Pancreas (tissue), 10 donors: Measurements from ENCODE around the gene PIKFYVE. TPM values are rescaled to one million over a fixed set of nuclear protein-coding genes. Genes with fewer than 3 reads are reported as not detected.

ENCODE experiments used
- ATAC-seq, 4 donors: fragments of 200-7000 bp; cut with Tn5 transposase; one replicate each; pipeline versions ENCODE4 v1.8.0 to v1.9.1; 2020; ENCODE audit warnings: mild to moderate bottlenecking in 4 of 4, moderate library complexity in 4 of 4
- DNase-seq, 6 donors: peaks; one replicate each; pipeline ENCODE4 v3.0.0-alpha.2; 2020
- FAIRE-seq: peaks from 2 replicates; lab custom pipeline; 2012; peaks lifted over from hg19 to GRCh38; lab: Jason Lieb, UNC
- H3K27ac ChIP-seq, 4 donors: fragments of 200-600 bp; sonication (generic); 1 replicate in 3 of 4; 2 replicates in 1 of 4; pipeline versions ENCODE4 v1.5.0 to v1.8.0; 2020
- H3K27me3 ChIP-seq, 4 donors: fragments of 200-600 bp; one replicate each; pipeline ENCODE4 v1.8.0; 2021
- H3K36me3 ChIP-seq, 3 donors: fragments of 200-600 bp; sonication (generic) in 1 of 3; one replicate each; pipeline versions ENCODE4 v1.5.0 to v1.8.0; 2020 to 2021
- H3K4me1 ChIP-seq, 3 donors: fragments of 200-600 bp; one replicate each; pipeline ENCODE4 v1.8.0; 2021
- H3K4me3 ChIP-seq, 4 donors: fragments of 200-600 bp; sonication (generic) in 2 of 4; one replicate each; pipeline versions ENCODE4 v1.5.0 to v1.8.0; 2020 to 2021
- H3K9me3 ChIP-seq, 4 donors: fragments of 200-600 bp; one replicate each; pipeline ENCODE4 v1.8.0; 2021
- WGBS, 2 donors: extraction: QIAGEN DNeasy Blood & Tissue Kit; methylation state at CpG; one replicate each; pipeline ENCODE4 v1.1.7; 2013; 5-methylcytosine and 5-hydroxymethylcytosine counted together
- intact Hi-C, 3 donors: fragments of 100-400 bp; cut with DNase I; formaldehyde crosslinking; loops; one replicate each; pipeline versions ENCODE4 v1.11.1 to v1.14.2; 2022
- polyA plus RNA-seq, 2 donors: library from polyadenylated mRNA; stranded (reverse); fragments of 200-250 nt; gene quantifications; one replicate each; pipeline ENCODE4 v1.2.3, GENCODE V29; 2013
- total RNA-seq, 6 donors: library from RNA; stranded (reverse); fragmentation: NEBNext Ultra II Directional in 4 of 6; extraction: Animal tissue kit (Norgen Biotek cat#: 25700) in 4 of 6; gene quantifications; one replicate each; pipeline versions ENCODE4 v1.2.1 to v1.2.4, GENCODE V29; 2021 to 2023
- TF ChIP-seq, protein P1 (sequence below), 4 donors: fragments of 200-600 bp; sonication (generic) in 3 of 4; IDR thresholded peaks; one replicate each; pipeline versions ENCODE4 v1.5.0 to v1.8.0; 2021; ENCODE audit warnings: antibody characterized with exemption in 4 of 4
- donor health status: healthy with polysubstance abuse.
- donor health status: DM: no; HTN: no; CAD: no; lungs with moderate emphysema.
- donor health status: DM: no; HTN: no; CAD: no.
- donor health status: control.
- donor health status: control.
- donor health status: Bipolar disorder and iron deficiency.
- donor health status: DM: yes; HTN: yes; CAD: no.
- donor health status: DM: no; HTN: no; CAD: no.
- donor health status: DM: no; HTN: no; CAD: no.
- donor health status: DM: yes; HTN: yes; CAD: no.

The PIKFYVE gene
- total and polyA plus RNA-seq, 8 donors = 6.0 to 16.1 (median 13.3) TPM

DNA sequence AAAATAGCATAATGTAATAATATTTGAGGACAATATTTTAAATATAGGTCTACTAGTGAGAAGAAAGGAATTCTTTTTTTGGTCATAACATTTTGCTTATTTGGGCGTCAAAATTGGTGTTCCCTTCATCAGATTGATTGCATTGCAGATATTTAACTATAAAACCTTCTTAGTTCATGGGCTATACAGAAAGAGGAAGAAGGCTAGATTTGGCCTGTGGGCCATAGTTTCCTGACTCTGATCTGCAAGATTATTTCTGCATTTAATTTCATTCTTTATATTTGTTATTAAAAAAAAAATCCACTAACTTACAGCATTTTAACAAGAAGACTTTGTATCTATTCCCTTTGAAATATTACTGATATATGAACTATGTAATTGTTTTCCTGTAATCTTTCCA lies 31.9 kb downstream of the PIKFYVE start:
- Histone ChIP-seq H3K9me3 (no peaks in the 10 kb centered on the region), H3K4me3 (no peak overlapping the region), H3K27ac (no peak overlapping the region), H3K36me3 (peaks cover 0 to 45% (median 8%) of the 10 kb centered on the region in 3 donors), H3K27me3 (no peaks in the 10 kb centered on the region), H3K4me1 (no peaks in the 10 kb centered on the region)
- WGBS, 2 donors = 90 to 94% methylated on average over 1 of the region's 1 CpG
- ATAC-seq = no peak
- FAIRE-seq = no peak
- intact Hi-C loops = no loop called here
- TF ChIP-seq, protein P1, sequence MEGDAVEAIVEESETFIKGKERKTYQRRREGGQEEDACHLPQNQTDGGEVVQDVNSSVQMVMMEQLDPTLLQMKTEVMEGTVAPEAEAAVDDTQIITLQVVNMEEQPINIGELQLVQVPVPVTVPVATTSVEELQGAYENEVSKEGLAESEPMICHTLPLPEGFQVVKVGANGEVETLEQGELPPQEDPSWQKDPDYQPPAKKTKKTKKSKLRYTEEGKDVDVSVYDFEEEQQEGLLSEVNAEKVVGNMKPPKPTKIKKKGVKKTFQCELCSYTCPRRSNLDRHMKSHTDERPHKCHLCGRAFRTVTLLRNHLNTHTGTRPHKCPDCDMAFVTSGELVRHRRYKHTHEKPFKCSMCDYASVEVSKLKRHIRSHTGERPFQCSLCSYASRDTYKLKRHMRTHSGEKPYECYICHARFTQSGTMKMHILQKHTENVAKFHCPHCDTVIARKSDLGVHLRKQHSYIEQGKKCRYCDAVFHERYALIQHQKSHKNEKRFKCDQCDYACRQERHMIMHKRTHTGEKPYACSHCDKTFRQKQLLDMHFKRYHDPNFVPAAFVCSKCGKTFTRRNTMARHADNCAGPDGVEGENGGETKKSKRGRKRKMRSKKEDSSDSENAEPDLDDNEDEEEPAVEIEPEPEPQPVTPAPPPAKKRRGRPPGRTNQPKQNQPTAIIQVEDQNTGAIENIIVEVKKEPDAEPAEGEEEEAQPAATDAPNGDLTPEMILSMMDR (IDR thresholded peaks at IDR 0.05) = no peak
- DNase-seq = no peak

DNA sequence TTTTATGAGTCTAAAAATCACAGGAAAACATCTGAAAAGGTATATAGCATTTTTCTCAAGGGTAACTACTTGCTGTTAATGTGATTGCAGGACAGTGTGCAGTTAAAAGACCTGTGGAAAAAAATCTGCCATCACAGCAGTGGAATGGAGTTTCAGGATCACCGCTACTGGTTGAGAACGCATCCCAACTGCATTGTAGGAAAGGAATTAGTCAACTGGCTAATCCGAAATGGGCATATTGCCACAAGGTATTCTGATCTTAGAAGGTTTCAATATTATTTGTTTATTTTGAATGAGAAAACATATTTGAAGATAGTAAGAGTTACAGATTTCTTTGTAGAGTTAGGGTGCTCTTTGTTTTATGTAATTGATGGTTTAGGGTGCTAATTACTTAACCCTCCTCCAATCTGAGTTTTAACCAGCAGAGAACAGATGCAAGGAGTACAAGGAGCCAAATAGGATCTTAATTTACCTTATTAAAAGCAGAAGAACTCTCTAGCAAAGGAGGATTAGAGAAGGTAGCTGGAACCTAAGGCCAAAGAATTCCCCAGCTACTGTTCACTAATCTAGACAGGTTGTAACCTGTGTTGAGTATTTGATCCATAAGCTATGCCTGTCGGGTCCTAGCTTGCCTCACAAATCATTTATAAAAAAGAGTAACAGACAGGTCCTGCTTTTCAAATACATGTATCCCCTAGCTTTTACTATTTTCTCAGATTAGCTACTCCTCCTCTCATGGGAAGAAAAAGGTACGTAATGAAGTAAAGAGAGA lies 35.0 kb downstream of the PIKFYVE start:
- Histone ChIP-seq H3K4me1 (no peaks in the 10 kb centered on the region), H3K9me3 (no peaks in the 10 kb centered on the region), H3K27ac (no peak overlapping the region), H3K4me3 (no peak overlapping the region), H3K36me3 (peaks cover 4 to 57% (median 10%) of the 10 kb centered on the region in 3 donors), H3K27me3 (no peaks in the 10 kb centered on the region)
- intact Hi-C loops = no loop called here
- FAIRE-seq = no peak
- no peak for ATAC-seq
- WGBS, 2 donors = 94 to 96% methylated on average over 5 of the region's 5 CpGs
- DNase-seq = no peak
- TF ChIP-seq, protein P1 (IDR thresholded peaks at IDR 0.05) = no peak

DNA sequence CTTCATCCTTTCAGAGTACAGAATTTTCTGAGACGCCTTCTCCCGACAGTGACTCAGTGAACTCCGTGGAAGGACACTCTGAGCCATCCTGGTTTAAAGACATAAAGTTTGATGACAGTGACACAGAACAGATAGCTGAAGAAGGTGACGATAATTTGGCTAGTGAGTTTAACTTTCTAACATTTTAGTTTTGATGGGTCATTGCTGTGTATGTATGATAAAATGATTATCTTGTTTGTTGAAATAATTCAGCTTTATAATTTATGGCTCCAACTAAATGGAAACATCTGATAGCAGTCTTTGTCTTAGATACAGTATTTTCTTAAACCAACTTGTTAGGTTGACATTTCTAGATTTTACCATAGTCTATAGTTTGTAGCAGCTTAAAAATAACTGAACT lies 38.1 kb downstream of the PIKFYVE start:
- intact Hi-C loops = no loop called here
- Histone ChIP-seq H3K4me1 (no peaks in the 10 kb centered on the region), H3K27ac (no peak overlapping the region), H3K36me3 (peaks cover 4 to 50% (median 7%) of the 10 kb centered on the region in 3 donors), H3K9me3 (no peaks in the 10 kb centered on the region), H3K4me3 (no peak overlapping the region), H3K27me3 (no peaks in the 10 kb centered on the region)
- DNase-seq (no peak), FAIRE-seq (no peak), ATAC-seq (no peak)
- WGBS, 2 donors = 85 to 87% methylated on average over 4 of the region's 4 CpGs
- TF ChIP-seq, protein P1 (IDR thresholded peaks at IDR 0.05) = no peak

DNA sequence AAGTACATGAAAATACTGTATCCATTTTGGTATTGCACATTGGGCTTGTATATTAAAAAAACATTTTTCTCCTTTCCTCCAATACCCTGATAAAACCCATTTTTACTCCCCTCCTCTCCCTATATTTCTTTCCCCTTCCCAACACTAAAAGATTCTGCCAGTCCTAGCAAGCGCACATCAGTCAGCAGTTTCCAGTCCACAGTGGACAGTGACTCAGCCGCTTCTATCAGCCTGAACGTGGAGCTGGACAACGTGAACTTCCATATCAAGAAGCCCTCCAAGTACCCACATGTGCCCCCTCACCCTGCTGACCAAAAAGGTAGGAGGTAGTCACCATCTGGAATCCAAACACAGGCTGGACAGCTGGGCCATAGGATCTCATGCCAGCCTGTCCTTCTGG lies 38.6 kb downstream of the PIKFYVE start:
- intact Hi-C loops = no loop called here
- FAIRE-seq (no peak), ATAC-seq (no peak), DNase-seq (no peak)
- no peaks in the 10 kb centered on the region for H3K9me3 ChIP-seq
- no peaks in the 10 kb centered on the region for H3K27me3 ChIP-seq
- peaks cover 4 to 45% (median 7%) of the 10 kb centered on the region in 3 donors for H3K36me3 ChIP-seq
- 94 to 95% methylated on average over 4 of the region's 4 CpGs for WGBS, 2 donors
- TF ChIP-seq, protein P1 (IDR thresholded peaks at IDR 0.05) = no peak
- no peak overlapping the region for H3K4me3 ChIP-seq
- no peak overlapping the region for H3K27ac ChIP-seq
- no peaks in the 10 kb centered on the region for H3K4me1 ChIP-seq

DNA sequence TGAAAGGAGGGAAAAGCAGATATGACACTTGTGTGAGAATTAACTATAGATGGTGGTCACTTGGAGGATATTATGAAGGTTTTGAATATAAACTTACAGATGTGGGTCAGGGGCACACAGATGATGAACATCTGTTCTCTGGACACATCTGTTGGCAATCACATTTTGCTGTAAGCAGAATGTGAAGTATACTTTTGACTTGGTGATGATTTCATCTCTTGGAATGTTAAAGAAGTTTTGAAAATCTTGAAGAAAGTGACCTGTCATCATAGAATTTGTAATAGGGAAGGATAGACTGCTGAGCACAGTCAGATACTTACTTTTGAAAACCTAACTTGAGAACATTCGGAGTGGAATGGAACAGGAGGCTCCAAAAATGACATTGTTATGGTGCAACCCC lies 40.2 kb downstream of the PIKFYVE start:
- no peak for ATAC-seq
- intact Hi-C loops = no loop called here
- DNase-seq = no peak
- Histone ChIP-seq H3K36me3 (peaks cover 4 to 33% (median 7%) of the 10 kb centered on the region in 3 donors), H3K4me1 (no peaks in the 10 kb centered on the region), H3K27me3 (no peaks in the 10 kb centered on the region), H3K4me3 (no peak overlapping the region), H3K27ac (no peak overlapping the region), H3K9me3 (no peaks in the 10 kb centered on the region)
- no peak for FAIRE-seq
- TF ChIP-seq, protein P1 (IDR thresholded peaks at IDR 0.05) = no peak
- WGBS, 2 donors = 96 to 100% methylated on average over 1 of the region's 1 CpG
